ENCODE measurements around the gene SUCLG2.
"Not testable (repeated sequence)": the region's sequence is repeated elsewhere in the genome, so short reads cannot be mapped to it uniquely, and the experiment has no call there.

Gene SUCLG2

DNA sequence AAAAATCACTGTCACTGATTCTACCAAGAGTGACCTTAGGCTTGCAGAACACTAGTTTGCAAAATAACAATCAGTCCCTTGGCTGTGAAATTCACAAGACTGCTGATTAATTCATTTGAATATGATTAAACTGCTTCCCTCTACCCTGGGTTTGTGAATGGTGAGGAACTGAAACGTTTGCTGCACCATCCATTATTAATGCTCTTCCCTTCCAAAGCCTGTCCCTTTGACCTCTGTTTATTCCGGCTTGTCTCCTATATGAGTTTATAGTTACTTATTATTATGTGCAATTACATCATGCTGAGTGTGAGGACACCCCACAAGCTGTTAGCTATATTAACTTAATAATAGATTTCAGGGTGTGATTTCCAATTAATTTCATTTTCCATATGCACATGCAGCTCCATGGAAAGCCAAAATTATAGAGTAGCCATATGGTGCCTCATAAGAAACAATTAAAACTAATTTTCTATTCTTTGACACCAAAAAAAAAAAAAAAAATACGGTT lies 96.5 kb downstream of the SUCLG2 start:
- DNase-seq: no peak

DNA sequence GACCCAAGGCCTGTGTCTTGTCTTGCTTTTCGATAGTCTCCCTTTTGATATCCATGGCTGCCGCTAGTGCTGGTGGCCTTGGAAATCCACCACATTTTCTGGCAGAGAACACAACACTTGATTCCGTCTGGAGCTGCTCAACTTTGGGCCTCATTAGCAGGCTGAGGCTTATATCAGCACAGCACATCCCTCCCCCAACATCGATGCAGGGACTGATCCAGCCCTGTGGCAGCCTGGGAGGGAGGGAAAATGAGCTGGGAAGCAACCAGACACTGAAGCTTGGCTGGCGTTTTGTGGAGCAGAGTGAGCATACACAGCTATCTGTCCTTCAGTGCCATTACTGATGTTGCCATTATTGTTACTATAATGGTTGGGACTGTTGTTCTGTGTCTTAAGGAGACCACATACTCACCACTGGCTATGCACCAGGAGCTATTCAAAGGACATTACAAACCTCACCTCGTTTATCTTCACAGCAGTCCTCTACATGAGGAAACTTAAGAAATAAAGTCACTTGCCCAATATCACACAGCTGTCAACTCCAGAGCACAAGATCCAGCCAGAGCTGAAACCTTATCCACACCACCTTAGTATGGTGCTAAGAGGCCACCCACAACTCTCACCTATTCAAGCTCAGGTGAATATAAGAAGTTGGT lies 102.9 kb downstream of the SUCLG2 start:
- DNase-seq: no peak

DNA sequence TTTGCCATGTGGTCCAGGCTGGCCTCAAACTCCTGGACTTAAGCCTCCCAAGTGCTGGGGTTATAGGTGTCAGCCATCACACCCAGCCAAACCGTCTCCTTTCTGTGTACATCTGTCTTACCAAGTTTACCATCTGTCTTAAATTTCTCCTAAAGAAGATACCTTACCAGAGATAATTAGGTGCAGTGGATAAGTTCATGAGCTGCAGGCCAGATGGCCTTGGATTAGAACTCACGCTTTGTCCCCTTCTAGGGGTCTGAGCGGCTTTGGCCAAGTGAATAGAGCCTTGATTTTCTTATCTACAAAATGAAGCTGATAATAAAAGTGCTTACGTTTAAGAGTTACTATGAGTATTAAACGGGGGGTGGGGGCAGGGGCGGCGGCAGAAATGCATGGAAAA lies 103.9 kb downstream of the SUCLG2 start:
- DNase-seq: no peak

DNA sequence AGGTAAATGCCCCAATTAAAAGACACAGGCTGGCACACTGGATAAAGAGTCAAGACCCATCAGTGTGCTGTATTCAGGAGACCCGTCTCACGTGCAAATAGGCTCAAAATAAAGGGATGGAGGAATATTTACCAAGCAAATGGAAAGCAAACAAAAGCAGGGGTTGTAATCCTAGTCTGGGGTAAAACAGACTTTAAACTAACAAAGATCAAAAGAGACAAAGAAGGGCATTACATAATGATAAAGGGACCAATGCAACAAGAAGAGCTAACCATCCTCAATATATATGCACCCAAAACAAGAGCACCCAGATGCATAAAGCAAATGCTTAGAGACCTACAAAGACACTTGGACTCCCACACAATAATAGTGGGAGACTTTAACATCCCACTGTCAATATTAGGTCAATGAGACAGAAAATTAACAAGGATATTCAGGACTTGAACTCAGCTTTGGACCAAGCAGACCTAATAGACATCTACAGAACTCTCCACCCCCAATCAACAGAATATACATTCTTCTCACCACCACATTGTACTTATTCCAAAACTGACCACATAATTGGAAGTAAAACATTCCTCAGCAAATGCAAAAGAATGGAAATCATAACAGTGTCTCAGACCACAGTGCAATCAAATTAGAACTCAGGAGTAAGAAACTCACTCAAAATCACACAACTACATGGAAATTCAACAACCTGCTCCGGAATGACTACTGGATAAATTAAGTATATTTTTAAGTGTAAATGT lies 111.7 kb downstream of the SUCLG2 start:
- DNase-seq: not testable (repeated sequence)

DNA sequence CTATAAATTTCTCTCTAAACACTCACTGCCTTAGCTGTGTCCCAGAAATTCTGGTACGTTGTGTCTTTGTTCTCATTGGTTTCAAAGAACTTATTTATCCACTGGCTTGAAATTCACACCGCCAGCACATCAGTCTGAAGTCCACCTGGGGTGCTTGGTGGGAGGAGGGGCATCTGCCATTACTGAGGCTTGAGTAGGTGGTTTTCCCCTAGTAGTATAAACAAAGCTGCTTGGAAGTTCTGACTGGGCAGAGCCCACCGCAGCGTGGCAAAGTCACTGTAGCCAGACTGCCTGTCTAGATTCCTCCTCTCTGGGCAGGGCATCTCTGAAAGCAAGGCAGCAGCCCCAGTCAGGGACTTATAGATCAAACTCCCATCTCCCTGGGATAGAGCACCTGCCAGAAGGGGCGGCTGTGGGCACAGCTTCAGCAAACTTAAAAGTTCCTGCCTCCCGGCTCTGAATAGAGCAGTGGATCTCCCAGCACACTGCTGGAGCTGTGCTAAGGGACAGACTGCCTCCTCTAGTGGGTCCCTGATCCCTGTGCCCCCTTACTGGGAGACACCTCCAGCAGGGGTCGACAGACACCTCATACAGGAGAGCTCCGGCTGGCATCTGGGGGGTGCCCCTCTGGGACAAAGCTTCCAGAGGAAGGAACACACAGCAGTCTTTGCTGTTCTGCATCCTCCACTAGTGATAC lies 114.1 kb downstream of the SUCLG2 start:
- DNase-seq: no peak

DNA sequence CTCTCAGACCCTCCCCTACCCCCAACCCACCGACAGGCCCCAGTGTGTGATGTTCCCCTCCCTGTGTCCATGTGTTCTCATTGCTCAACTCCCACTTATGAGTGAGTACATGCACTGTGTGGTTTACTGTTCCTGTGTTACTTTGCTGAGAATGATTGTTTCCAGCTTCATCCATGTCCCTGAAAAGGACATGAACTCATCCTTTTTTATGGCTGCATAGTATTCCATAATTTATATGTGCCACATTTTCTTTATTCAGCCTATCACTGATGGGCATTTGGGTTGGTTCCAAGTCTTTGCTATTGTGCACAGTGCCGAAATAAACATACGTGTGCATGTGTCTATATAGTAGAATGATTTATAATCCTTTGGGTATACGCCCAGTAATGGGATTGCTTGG lies 117.2 kb downstream of the SUCLG2 start:
- DNase-seq: not testable (repeated sequence)

DNA sequence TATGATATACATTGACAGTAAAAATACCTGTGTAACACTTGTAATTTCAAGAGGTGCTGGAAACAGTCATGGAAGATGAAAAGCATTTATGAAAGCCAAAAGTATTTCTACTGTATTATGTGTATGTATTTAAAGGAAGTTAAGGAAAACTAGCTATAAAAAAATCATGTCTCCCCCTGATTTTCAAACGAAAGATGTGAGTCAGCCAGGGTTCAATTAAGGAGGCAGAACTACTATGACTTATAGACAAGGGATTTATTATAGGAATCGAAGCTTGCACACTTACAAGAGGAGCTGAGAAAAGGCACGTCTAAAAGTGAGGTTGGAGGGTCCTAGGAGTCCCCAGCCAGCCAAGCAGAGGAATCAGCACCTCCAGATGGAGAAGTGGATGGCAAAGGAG lies 119.4 kb downstream of the SUCLG2 start:
- no peak for DNase-seq

DNA sequence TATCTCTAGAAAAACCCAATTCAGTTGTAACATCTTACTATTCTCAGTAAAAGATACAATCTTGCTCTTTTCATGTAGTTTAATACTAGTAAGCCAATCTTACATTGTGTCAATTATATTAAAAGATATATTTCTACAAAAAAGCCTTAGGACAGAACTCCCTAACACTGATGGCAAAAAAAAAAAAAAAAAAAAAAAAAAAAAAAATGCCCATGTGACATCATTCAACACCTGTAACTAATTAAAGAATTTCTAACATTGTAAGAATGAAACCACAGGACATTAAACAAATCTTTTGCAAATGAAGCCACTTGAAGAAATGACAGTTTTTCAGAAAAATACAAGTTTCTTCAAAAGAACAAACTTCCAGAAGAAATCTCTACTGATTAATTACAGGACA lies 119.8 kb downstream of the SUCLG2 start:
- no peak for DNase-seq

DNA sequence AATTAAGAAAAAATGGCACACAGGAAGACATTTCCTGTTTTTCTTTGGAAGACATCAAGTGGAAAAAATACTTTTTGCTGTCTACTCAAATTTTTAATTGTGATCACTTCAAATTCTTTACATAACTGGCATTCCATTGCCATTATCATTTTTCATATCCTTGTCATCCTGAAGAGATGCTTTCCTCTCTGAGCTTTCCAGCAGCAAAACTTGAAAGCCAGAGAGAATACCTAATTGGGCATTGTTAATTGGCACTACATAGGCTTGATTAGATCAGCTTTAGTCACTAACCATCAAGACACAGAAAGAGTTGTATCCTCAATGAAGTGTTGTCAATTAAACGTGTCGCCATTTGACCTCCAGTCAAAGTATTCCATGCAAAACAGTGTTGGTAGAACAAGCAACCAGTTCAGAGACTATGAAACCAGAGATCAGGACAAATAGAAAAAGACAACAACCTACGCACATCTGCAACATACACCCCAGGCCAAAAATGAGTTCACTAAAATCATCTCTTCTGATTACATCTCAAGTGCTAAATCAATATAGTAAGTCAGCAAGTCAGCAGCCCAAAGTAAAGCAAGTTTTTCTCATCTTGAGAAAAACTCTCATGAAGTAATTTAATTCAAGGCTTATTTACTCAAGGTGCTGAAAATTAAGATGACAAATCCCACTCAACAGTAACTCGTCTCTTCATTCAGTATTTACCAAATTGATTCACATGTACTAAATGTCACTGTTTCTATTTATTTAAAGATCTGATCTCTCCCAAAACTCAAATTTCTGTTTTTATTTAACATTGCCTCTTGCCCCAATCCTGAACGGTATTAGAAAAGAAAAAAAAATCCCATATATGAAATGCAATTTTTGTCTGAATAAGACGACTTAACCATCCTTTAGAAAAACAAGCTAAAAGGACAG lies 123.0 kb downstream of the SUCLG2 start:
- DNase-seq: no peak

DNA sequence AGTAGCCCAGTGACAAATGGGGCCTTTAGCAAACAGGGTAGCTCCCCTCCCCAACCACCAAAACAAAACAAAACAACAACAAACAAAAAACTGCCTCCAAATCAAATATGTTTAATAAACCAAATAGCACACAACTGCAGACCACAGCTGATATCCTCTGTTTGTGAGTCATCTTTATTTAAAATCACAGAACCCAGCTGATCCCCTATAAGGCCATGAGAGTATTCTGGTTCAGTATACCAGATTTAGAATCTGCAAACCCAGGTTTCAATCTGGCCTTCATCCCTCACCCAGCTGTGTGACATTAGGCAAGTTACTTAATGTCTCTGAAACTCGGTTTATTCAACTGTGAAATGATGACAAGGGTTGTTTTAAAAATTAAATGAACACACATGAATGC lies 124.5 kb downstream of the SUCLG2 start:
- no peak for DNase-seq

DNA sequence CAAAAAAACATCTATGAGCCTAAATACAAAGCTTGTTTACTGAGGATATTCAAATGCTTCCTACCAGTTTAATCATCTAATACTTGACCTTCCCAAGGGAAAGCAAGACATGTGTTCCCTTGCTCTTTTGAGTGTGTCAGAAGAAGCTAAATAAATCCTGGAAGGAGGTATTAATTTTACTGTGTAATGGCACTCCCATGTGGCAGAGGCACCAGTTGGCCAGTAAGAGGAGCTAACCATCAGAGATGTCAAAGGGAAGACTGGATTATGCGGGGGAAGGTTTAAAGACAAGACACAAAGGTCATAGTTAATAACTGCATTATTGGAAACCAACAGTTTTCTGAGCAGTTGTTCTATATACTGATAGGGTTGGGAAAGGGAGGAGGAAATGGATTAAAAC lies 125.1 kb downstream of the SUCLG2 start:
- no peak for DNase-seq

DNA sequence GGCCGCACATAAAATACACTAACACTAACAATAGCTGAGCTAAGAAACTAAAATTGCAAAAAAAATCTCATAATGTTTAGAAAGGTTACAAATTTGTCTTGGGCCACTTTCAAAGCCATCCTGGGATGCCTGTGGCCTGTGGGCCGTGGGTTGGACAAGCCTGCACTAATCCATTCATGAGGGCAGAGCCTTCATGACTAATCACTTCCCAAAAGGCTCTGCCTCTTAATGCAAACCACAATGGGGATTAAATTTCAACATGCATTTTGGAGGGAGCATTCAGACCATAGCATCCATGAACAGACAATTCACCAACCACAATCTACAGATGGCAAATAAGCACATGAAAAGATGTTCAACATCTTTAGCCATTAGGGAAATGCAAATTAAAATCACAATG lies 128.2 kb downstream of the SUCLG2 start:
- DNase-seq: no peak

DNA sequence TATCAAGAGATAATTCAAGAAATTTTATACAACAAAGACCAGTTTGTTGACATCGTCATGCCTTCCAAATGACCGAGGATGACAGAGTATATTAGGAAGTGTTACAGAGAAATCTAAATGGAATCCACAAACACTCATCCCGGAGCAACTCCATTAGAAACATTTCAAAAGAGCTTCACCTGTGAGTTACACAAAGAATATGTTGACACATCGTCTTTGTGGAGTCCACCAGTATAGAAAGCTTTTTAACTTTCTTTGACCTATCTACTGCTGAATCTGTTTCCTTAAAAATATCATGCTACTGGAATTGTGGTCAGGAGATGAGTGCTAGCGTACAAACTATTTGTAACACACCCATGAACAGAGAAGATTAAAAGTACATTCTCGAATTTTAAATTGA lies 130.4 kb downstream of the SUCLG2 start:
- DNase-seq: no peak

DNA sequence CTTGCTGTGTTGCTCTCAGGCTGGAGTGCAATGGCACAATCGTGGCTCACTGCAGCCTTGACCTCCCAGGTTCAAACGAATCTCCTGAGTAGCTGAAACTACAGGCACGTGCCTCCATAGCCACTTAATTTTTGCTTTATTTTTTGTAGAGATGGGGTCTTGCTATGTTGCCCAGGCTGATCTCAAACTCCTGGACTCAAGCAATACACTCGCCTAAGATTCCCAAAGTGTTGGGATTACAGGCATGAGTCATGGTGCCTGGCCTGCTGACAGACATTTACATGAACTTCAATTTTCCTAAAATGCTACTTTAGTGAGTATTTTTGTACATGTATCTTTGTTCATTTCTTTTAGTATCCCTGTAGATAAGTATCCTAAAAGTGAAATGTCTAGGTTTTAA lies 132.3 kb downstream of the SUCLG2 start:
- DNase-seq: no peak

DNA sequence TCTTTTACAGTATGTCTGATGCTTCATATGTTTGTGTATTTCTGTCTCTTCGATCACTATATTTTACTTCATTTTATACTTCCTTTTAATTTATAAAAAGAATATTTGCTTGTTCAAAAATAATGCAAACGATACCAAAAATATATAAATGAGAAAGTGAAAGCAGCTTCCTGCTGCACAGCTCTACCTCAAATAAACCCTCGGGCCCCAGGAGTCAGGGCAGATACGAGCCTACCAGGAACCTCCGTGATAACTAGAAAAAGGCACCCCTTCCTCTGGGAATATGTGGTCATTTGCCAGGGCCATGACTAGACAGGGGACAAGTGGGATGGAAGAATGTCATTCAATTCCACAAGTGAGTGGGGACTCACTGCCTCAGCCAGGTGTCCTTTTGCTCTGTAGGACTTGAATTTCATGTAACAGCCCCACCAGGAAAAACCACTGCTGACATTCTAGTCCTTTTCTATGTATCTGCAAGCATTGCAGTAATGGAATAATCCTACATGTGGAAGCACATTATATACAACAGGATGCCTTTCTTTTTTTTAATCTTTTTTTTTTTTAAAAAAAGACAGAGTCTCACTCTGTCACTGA lies 133.3 kb downstream of the SUCLG2 start:
- DNase-seq: no peak

DNA sequence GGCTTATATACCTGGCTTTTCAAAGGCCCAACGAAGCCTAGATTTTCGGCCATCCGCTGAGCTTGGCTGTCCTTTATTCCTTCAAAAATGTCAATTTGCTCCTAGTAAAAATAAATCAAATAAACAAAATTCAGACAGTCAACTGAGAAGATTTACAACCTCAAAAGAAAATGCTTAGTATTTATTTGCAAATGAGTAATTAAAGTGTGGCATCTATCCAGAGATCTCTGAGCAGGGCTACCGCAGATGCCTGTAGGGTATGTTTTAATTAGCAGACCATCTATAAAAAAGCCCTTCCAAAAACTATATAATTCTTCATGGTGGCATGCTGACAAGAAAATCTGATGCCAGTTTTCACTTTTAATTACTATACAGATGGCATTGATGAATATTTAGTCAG lies 136.2 kb downstream of the SUCLG2 start:
- no peak for DNase-seq

DNA sequence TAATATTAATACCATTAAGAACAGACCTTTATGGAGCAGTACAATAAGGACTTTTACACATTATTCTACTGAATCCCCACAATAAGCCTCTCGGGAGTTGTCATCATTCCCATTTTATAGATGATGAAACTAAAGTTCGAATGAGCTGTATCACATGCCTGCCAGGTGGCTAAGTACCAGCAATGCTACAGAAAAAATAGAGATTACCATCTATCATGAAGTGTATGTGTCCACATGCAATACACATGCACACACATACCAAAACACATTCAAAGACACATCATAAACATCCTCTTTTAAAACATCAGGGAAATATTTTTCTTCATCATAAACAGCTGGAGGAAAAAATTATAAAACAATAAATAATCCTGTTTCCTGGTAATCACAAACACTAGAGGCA lies 136.6 kb downstream of the SUCLG2 start:
- DNase-seq: no peak

DNA sequence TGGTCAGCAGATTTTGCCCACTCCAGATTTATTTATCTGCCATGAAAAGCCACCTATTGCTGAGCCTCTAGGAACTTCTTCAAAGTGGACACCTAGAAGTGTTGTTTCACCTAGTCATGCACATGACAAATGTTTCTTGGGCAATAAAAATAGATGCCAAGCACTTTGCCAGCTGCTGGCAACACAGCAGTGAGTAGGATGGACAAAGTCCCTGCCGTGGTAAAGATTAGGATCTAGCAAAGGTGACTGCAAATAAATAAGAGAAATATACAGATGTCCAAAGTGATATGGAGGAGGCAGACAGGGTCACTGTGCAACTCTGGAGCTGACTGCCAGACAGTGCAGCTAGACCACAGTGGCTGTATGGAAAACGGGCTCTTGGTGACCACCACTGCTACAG lies 137.9 kb downstream of the SUCLG2 start:
- no peak for DNase-seq

DNA sequence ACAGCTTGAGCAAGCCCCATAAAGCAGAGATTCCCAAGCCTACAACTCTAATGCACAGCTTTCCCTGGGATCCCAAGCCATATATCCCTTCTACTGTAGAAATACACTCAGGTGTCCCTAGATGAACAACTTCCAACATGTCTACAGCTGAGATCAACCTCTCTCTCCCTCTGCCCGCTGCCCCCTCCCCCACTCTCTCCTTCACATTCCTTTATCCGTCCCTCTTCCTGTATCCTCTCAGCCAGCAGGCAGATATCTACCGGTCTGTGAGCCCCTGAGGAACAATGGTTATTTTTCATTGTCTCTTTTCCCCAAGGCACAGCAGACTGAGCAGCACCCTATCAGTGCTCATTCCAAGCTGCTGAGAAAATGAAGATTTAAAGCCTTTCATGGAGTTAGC lies 138.6 kb downstream of the SUCLG2 start:
- no peak for DNase-seq

DNA sequence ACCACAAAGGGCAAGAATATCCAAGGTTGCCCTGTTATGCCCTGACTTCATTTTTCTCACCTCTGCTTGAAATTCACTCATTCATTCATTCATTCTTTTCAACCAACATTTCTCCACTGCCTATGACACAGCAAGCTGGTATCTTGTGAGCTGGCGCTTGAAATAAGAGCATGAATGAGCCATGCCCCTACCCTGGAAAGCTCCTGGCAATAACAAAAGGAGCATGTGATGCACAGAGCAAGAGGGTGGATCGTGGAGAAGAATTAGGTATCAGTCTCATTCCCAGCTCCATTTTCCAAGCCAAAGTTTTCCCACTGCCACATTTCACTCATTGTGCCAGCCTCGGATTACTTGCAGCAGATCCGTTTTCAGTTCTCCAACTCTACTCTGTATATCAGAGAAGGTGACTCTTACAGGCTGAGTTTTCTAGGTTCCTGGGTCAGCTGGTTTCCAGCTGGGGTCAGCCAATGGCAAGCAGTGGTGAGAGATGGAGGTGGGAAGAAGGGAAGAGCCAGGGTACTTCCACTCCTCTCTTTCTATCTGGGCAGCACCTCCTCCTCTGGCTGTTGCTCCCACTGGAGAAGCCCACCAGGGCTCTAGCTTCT lies 144.8 kb downstream of the SUCLG2 start:
- DNase-seq: no peak

DNA sequence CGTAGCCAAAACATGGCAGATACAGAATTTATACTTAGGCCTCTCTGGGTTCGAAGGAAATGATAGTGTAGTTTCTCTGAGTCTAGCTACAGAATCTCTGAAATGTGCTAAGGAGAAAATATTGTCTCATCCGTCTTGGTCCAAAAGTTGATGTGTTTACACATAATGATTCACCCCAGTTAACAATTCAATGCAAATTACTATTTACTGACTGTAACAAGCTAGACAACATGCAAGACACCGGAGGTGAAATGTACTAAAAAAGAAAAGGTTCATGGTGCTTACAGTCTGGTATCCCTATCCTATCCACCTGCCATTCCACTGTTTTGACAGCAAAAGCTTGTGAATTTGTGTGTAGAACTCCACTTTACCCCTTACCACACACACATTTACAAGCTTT lies 146.8 kb downstream of the SUCLG2 start:
- no peak for DNase-seq

DNA sequence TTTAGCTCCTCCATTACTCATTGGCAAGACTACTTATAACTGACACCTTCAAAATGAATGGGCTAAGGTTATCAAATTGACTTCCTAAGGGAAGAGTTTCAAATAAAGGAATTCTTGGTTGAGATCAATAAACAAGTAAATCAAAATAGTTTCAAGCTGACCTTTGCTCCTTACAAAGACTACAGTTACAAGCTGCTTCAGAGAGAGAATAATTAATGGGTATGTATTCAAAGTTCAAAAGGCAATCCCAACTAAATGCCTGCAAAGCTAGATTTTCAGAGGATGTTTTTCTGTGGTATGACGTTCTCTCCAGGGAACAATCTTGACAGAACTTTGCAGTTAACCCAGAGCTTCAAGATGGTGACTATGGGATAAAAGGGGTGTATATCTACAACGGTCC lies 153.7 kb downstream of the SUCLG2 start:
- DNase-seq: no peak

All from stimulated activated CD4-positive, alpha-beta T cell treated with anti-CD3 and anti-CD28 coated beads, Interleukin-15, amount 100 ng/mL, for 24 hours (primary cell).